OCI-LY3 (cell line): Measurements from ENCODE around the gene ACY1.

Source experiments
- H2AFZ ChIP-seq: fragments of 200-600, 300-600 bp; shearing (Covaris generic); 2 replicates; pipeline ENCODE4 v1.6.0; 2014; ENCODE audit warnings: antibody characterized with exemption, low read depth, low read length
- H3K27ac ChIP-seq: fragments of 200-600, 300-600 bp; sonication (generic); 2 replicates; pipeline ENCODE4 v1.5.1; 2014; ENCODE audit warnings: mild to moderate bottlenecking, low read length, moderate library complexity, mixed read lengths
- H3K27me3 ChIP-seq: fragments of 200-600, 300-600 bp; sonication (generic); 2 replicates; pipeline ENCODE4 v1.6.1; 2014; ENCODE audit warnings: low read depth, low read length, mixed read lengths
- H3K36me3 ChIP-seq: fragments of 200-600, 300-600 bp; sonication (generic); replicated peaks from 2 replicates; pipeline ENCODE3; 2014; ENCODE audit warnings: low read depth, low read length, mixed read lengths
- H3K4me1 ChIP-seq: fragments of 300-600, 200-600 bp; sonication (generic); 2 replicates; pipeline ENCODE4 v1.6.1; 2014; ENCODE audit warnings: low read length, mixed read lengths
- H3K4me2 ChIP-seq: fragments of 200-600, 300-600 bp; sonication (generic); 2 replicates; pipeline ENCODE4 v1.6.1; 2014; ENCODE audit warnings: low read length, mixed read lengths
- H3K4me3 ChIP-seq: fragments of 300-600, 200-600 bp; sonication (generic); 2 replicates; pipeline ENCODE4 v1.5.1; 2014; ENCODE audit warnings: antibody characterized with exemption, mild to moderate bottlenecking, low read length, moderate library complexity
- H3K79me2 ChIP-seq: fragments of 300-600, 200-600 bp; shearing (Covaris generic); 2 replicates; pipeline ENCODE4 v1.6.1; 2014; ENCODE audit warnings: mild to moderate bottlenecking, low read length, mixed read lengths
- H3K9ac ChIP-seq: fragments of 300-600, 200-600 bp; shearing (Covaris generic); 2 replicates; pipeline ENCODE4 v1.6.0; 2014; ENCODE audit warnings: mild to moderate bottlenecking, low read length, moderate library complexity
- H3K9me3 ChIP-seq: fragments of 200-600, 300-600 bp; shearing (Covaris generic); 2 replicates; pipeline ENCODE4 v1.6.1; 2014; ENCODE audit warnings: low read length, mixed read lengths; ENCODE audit not compliant: insufficient read depth
- H4K20me1 ChIP-seq: fragments of 200-600, 300-600 bp; sonication (generic); 2 replicates; pipeline ENCODE4 v1.6.1; 2016; ENCODE audit warnings: low read length, mixed read lengths; ENCODE audit not compliant: insufficient read depth
- EZH2phosphoT487 ChIP-seq: fragments of 200-600 bp; shearing (Covaris generic); IDR thresholded peaks from 2 replicates; pipeline ENCODE4 v1.6.1; 2018; ENCODE audit warnings: antibody characterized with exemption, mixed run types, low read depth
- TF ChIP-seq, protein P1 (sequence below): fragments of 200-600, 300-600 bp; sonication (generic); IDR thresholded peaks from 2 replicates; pipeline ENCODE4 v1.5.1; 2014; ENCODE audit warnings: antibody characterized with exemption, low read length, low read depth

The ACY1 gene

GRCh38 chr3:51947215-51947900 lies 36.0 kb upstream of the ACY1 start:
- H4K20me1 ChIP-seq, result no peaks in the 10 kb centered on the region
- peaks cover 9% of the 10 kb centered on the region for H3K4me1 ChIP-seq
- H3K27ac ChIP-seq, result no peak overlapping the region
- TF ChIP-seq, protein P1, sequence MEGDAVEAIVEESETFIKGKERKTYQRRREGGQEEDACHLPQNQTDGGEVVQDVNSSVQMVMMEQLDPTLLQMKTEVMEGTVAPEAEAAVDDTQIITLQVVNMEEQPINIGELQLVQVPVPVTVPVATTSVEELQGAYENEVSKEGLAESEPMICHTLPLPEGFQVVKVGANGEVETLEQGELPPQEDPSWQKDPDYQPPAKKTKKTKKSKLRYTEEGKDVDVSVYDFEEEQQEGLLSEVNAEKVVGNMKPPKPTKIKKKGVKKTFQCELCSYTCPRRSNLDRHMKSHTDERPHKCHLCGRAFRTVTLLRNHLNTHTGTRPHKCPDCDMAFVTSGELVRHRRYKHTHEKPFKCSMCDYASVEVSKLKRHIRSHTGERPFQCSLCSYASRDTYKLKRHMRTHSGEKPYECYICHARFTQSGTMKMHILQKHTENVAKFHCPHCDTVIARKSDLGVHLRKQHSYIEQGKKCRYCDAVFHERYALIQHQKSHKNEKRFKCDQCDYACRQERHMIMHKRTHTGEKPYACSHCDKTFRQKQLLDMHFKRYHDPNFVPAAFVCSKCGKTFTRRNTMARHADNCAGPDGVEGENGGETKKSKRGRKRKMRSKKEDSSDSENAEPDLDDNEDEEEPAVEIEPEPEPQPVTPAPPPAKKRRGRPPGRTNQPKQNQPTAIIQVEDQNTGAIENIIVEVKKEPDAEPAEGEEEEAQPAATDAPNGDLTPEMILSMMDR, result no peak
- TF ChIP-seq EZH2phosphoT487, result no peak
- no peaks in the 10 kb centered on the region for H3K36me3 ChIP-seq
- H3K9ac ChIP-seq, result no peak overlapping the region
- no peak overlapping the region for H3K4me2 ChIP-seq
- no peaks in the 10 kb centered on the region for H3K9me3 ChIP-seq
- H3K79me2 ChIP-seq, result no peaks in the 10 kb centered on the region
- H3K4me3 ChIP-seq, result no peak overlapping the region
- no peak overlapping the region for H2AFZ ChIP-seq
- no peaks in the 10 kb centered on the region for H3K27me3 ChIP-seq

- no peak overlapping the region for H3K4me3 ChIP-seq
- H3K36me3 ChIP-seq, result no peaks in the 10 kb centered on the region
- H2AFZ ChIP-seq, result no peak overlapping the region
- H3K4me1 ChIP-seq, result peaks cover 2% of the 10 kb centered on the region
- TF ChIP-seq EZH2phosphoT487, result no peak
- TF ChIP-seq, protein P1, result no peak
- H3K9ac ChIP-seq, result no peak overlapping the region
- H3K79me2 ChIP-seq, result no peaks in the 10 kb centered on the region
- no peaks in the 10 kb centered on the region for H3K9me3 ChIP-seq
- no peak overlapping the region for H3K4me2 ChIP-seq
- no peak overlapping the region for H3K27ac ChIP-seq
- no peaks in the 10 kb centered on the region for H4K20me1 ChIP-seq
- H3K27me3 ChIP-seq, result no peaks in the 10 kb centered on the region
Measured at GRCh38 chr3:51948016-51948580, 35.2 kb upstream of the ACY1 start.

DNA sequence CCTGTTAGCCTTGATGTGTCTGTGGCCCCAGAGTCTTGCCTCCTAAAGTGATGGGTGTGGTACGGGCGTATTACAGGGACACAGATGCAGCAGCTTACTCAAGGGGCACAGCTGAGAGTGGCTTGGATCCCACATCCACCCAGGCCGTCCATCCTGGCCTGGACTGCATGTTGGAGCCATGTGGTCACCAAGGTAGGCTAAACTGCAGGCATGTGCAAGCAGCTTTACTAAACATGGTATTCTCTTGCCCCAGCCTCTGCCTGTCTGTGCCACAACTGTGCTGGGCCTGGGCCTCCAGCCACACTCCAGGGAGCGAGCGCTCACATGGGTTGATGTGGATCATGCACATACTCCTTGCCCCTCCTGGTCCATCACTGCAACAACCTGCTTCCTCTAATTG lies 34.2 kb upstream of the ACY1 start:
- Histone ChIP-seq H3K9me3 (no peaks in the 10 kb centered on the region), H3K9ac (no peak overlapping the region), H3K27me3 (no peaks in the 10 kb centered on the region), H3K27ac (no peak overlapping the region), H4K20me1 (no peaks in the 10 kb centered on the region), H3K79me2 (no peaks in the 10 kb centered on the region), H2AFZ (no peak overlapping the region), H3K4me1 (peaks cover 8% of the 10 kb centered on the region; the same call in 1 of the 2 replicates), H3K4me2 (no peak overlapping the region), H3K36me3 (no peaks in the 10 kb centered on the region), H3K4me3 (no peak overlapping the region)
- TF ChIP-seq EZH2phosphoT487, result no peak
- TF ChIP-seq, protein P1, result no peak

- H3K79me2 ChIP-seq, result no peaks in the 10 kb centered on the region
- no peak overlapping the region for H3K4me3 ChIP-seq
- no peaks in the 10 kb centered on the region for H4K20me1 ChIP-seq
- no peak overlapping the region for H2AFZ ChIP-seq
- H3K4me1 ChIP-seq, result peaks cover 8% of the 10 kb centered on the region; the same call in 1 of the 2 replicates
- H3K4me2 ChIP-seq, result no peak overlapping the region
- H3K36me3 ChIP-seq, result no peaks in the 10 kb centered on the region
- H3K9ac ChIP-seq, result no peak overlapping the region
- TF ChIP-seq, protein P1, result no peak
- no peak for TF ChIP-seq EZH2phosphoT487
- no peaks in the 10 kb centered on the region for H3K9me3 ChIP-seq
- no peak overlapping the region for H3K27ac ChIP-seq
- no peaks in the 10 kb centered on the region for H3K27me3 ChIP-seq
Measured at GRCh38 chr3:51950899-51951298, 32.4 kb upstream of the ACY1 start.
